Mesenchymal stem cell (in vitro differentiated cells and primary cell): ENCODE results near the gene ZNF730.

Source experiments
- DNase-seq: peaks from one replicate; pipeline ENCODE4 v3.0.0-alpha.2; 2013
- H2AFZ ChIP-seq: one replicate; pipeline ENCODE4 v1.6.1; 2013; ENCODE audit warnings: low read depth, mild to moderate bottlenecking, control low read depth, inconsistent platforms, low read length, moderate library complexity
- H2AK5ac ChIP-seq: 2 replicates; pipeline ENCODE4 v1.6.1; 2013; ENCODE audit warnings: low read length, moderate library complexity, mild to moderate bottlenecking, inconsistent platforms; ENCODE audit not compliant: severe bottlenecking
- H2BK120ac ChIP-seq: one replicate; pipeline ENCODE4 v1.6.1; 2013; ENCODE audit warnings: low read depth, mild to moderate bottlenecking, inconsistent platforms, low read length, moderate library complexity
- H2BK12ac ChIP-seq, 2 experiments: one replicate each; pipeline ENCODE4 v1.6.1; 2013; ENCODE audit warnings: inconsistent platforms in 2 of 2, low read length in 2 of 2, mild to moderate bottlenecking in 2 of 2, moderate library complexity in 2 of 2, control low read depth in 1 of 2
- H2BK15ac ChIP-seq: one replicate; pipeline ENCODE4 v1.6.1; 2013; ENCODE audit warnings: mild to moderate bottlenecking, low read depth, inconsistent platforms; ENCODE audit not compliant: poor library complexity, severe bottlenecking
- H2BK5ac ChIP-seq: 2 replicates; pipeline ENCODE4 v1.6.1; 2013; ENCODE audit warnings: low read depth, mild to moderate bottlenecking, low read length, control low read depth, inconsistent platforms; ENCODE audit not compliant: poor library complexity, severe bottlenecking
- H3K14ac ChIP-seq, 2 experiments: one replicate each; pipeline ENCODE4 v1.6.1; 2013; ENCODE audit warnings: inconsistent platforms in 2 of 2, low read length in 2 of 2, control low read depth in 1 of 2, mild to moderate bottlenecking in 1 of 2, moderate library complexity in 1 of 2
- H3K18ac ChIP-seq, 2 experiments: one replicate each; pipeline ENCODE4 v1.6.1; 2013; ENCODE audit warnings: inconsistent platforms in 2 of 2, low read length in 2 of 2, control low read depth in 1 of 2, low read depth in 1 of 2, mild to moderate bottlenecking in 1 of 2
- H3K23ac ChIP-seq, 2 experiments: one replicate each; pipeline ENCODE4 v1.6.1; 2013; ENCODE audit warnings: inconsistent platforms in 2 of 2, low read length in 2 of 2, mild to moderate bottlenecking in 2 of 2, moderate library complexity in 2 of 2, control low read depth in 1 of 2
- H3K27ac ChIP-seq: 2 replicates; pipeline ENCODE4 v1.5.1; 2013; ENCODE audit warnings: mild to moderate bottlenecking, moderate library complexity, low read length, control low read depth, inconsistent platforms; ENCODE audit not compliant: poor library complexity, severe bottlenecking
- H3K27me3 ChIP-seq, 2 experiments: 2 replicates each; pipeline versions ENCODE4 v1.6.1 to v1.7.0; 2013; ENCODE audit warnings: low read length in 2 of 2, mild to moderate bottlenecking in 2 of 2, moderate library complexity in 2 of 2, control low read depth in 1 of 2, inconsistent platforms in 1 of 2; ENCODE audit not compliant: control insufficient read depth in 1 of 2, insufficient read depth in 1 of 2
- H3K36me3 ChIP-seq, 2 experiments: 2 replicates each; pipeline versions ENCODE4 v1.6.1 to v1.7.0; 2013; ENCODE audit warnings: low read length in 2 of 2, control low read depth in 1 of 2, inconsistent platforms in 1 of 2, low read depth in 1 of 2, mild to moderate bottlenecking in 1 of 2; ENCODE audit not compliant: insufficient read depth in 2 of 2, control insufficient read depth in 1 of 2
- H3K4ac ChIP-seq, 2 experiments: one replicate each; pipeline ENCODE4 v1.6.1; 2013; ENCODE audit warnings: inconsistent platforms in 2 of 2, low read length in 2 of 2, mild to moderate bottlenecking in 2 of 2, moderate library complexity in 2 of 2, control low read depth in 1 of 2, low read depth in 1 of 2
- H3K4me1 ChIP-seq: 2 replicates; pipeline ENCODE4 v1.6.1; 2013; ENCODE audit warnings: low read depth, low read length, control low read depth; ENCODE audit not compliant: control insufficient read depth, insufficient read depth
- H3K4me2 ChIP-seq: 2 replicates; pipeline ENCODE4 v1.6.1; 2013; ENCODE audit warnings: low read length, mild to moderate bottlenecking, inconsistent platforms; ENCODE audit not compliant: poor library complexity, severe bottlenecking
- H3K4me3 ChIP-seq, 2 experiments: 2 replicates each; pipeline versions ENCODE4 v1.5.1 to v1.7.0; 2013; ENCODE audit warnings: low read length in 2 of 2, mild to moderate bottlenecking in 2 of 2, control low read depth in 1 of 2, low read depth in 1 of 2; ENCODE audit not compliant: insufficient read depth in 1 of 2
- H3K79me1 ChIP-seq: replicated peaks from 2 replicates; pipeline ENCODE4 v1.6.1; 2013; ENCODE audit warnings: mild to moderate bottlenecking, control low read depth, low read length, inconsistent platforms; ENCODE audit not compliant: poor library complexity, severe bottlenecking
- H3K9ac ChIP-seq: 2 replicates; pipeline ENCODE4 v1.7.0; 2013; ENCODE audit warnings: mild to moderate bottlenecking, low read length, moderate library complexity
- H3K9me3 ChIP-seq: 2 replicates; pipeline ENCODE4 v1.7.0; 2013; ENCODE audit warnings: mild to moderate bottlenecking, low read length; ENCODE audit not compliant: control insufficient read depth
- H4K8ac ChIP-seq: one replicate; pipeline ENCODE4 v1.6.1; 2013; ENCODE audit warnings: inconsistent platforms, mild to moderate bottlenecking, low read length, moderate library complexity
- H4K91ac ChIP-seq: one replicate; pipeline ENCODE4 v1.6.1; 2013; ENCODE audit warnings: mild to moderate bottlenecking, low read length, inconsistent platforms
- WGBS: methylation state at CpG from one replicate; pipeline ENCODE4 v1.1.7; 2013; ENCODE audit warnings: mixed read lengths; 5-methylcytosine and 5-hydroxymethylcytosine counted together

Gene ZNF730

DNA sequence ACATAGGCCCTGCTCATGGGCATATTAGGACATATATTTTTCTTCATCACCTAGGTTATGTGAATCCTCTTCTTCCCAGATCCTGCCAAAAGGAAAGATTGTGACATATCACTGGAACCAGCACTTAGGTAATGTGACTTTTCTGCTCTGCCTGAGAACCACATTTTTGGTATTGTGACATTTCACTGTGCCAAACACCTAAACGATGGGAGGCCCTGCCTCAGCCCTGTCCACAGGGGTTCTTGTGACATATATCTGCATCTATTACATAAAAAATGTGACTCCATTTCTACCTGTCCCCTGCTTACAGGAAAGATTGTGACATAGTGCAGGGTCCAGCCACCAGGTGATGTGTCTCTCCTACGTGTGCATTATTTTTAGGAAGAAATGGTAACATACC, 18.5 kb upstream of the ZNF730 start:
- no peak overlapping the region for H2AFZ ChIP-seq
- no peak overlapping the region for H2AK5ac ChIP-seq
- H2BK120ac ChIP-seq = no peak overlapping the region
- no peak overlapping the region for H2BK5ac ChIP-seq
- DNase-seq = no peak
- H2BK12ac ChIP-seq = no peak overlapping the region
- no peak overlapping the region for H4K91ac ChIP-seq
- H3K9ac ChIP-seq = no peak overlapping the region
- no peak overlapping the region for H3K23ac ChIP-seq
- no peak overlapping the region for H2BK15ac ChIP-seq
- no peak overlapping the region for H4K8ac ChIP-seq
- H3K27ac ChIP-seq = no peak overlapping the region
- no peak overlapping the region for H3K18ac ChIP-seq
- no peaks in the 10 kb centered on the region for H3K4me1 ChIP-seq
- H3K4me3 ChIP-seq = no peak overlapping the region
- peaks cover 19% of the 10 kb centered on the region for H3K79me1 ChIP-seq
- no peak overlapping the region for H3K4me2 ChIP-seq
- peaks cover 2 to 37% of the 10 kb centered on the region in 2 experiments for H3K36me3 ChIP-seq
- no peak overlapping the region for H3K14ac ChIP-seq
- 100% methylated on average over 2 of the region's 2 CpGs for WGBS
- H3K9me3 ChIP-seq = peaks cover 72% of the 10 kb centered on the region
- H3K27me3 ChIP-seq = no peaks in the 10 kb centered on the region
- no peak overlapping the region for H3K4ac ChIP-seq

DNA sequence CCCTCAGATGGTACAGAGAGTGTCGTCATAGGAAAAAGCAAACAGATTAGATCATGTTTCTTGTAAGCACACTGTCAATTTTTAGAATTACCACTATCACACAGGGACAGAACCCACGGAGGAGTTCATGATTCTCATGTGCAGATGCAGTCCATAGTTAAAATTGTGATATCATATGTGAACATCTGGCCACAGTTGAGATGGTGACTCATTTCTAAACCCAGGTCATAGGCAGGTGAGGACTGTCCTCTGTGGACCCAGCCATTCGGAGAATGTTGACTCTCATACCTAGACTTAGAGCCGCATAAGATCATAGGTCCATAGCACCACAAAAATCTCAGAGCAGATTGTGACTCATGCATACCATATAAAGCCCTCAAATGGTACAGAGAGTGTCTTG, 17.8 kb upstream of the ZNF730 start:
- H2BK12ac ChIP-seq = no peak overlapping the region
- DNase-seq = no peak

DNA sequence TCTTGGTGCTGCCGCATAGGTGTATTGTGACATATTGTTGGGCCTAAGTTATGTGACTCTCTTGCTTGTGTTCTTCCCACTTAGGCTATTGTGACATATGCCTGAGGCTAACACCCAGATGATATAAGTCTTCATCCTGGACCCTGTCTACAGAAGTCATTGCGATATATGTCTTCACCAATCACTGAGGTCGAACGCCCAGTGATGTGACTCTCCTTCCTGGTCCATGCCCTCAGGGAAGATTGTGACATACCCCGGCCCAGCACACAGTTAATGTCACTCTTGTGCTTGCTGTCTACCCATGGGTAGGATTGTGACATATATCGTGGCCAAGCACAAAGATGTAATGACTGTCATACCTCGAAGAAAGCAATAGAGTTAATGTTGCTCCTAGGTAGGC, 16.9 kb upstream of the ZNF730 start:
- 95% methylated on average over 7 of the region's 7 CpGs for WGBS
- H2BK12ac ChIP-seq = no peak overlapping the region

More for the DNA sequence above, 17.8 kb upstream of the ZNF730 start:
- H3K4ac ChIP-seq = no peak overlapping the region
- no peak overlapping the region for H3K27ac ChIP-seq
- H2BK120ac ChIP-seq = no peak overlapping the region
- H3K9ac ChIP-seq = no peak overlapping the region
- no peak overlapping the region for H3K4me3 ChIP-seq
- no peak overlapping the region for H4K8ac ChIP-seq
- peaks cover 68% of the 10 kb centered on the region for H3K9me3 ChIP-seq
- no peak overlapping the region for H3K18ac ChIP-seq
- no peak overlapping the region for H3K4me2 ChIP-seq
- no peak overlapping the region for H4K91ac ChIP-seq
- H3K27me3 ChIP-seq = no peaks in the 10 kb centered on the region
- 95% methylated on average over 3 of the region's 4 CpGs for WGBS
- H2AK5ac ChIP-seq = no peak overlapping the region
- no peak overlapping the region for H2BK5ac ChIP-seq
- no peaks in the 10 kb centered on the region for H3K4me1 ChIP-seq
- peaks cover 2 to 31% of the 10 kb centered on the region in 2 experiments for H3K36me3 ChIP-seq
- no peak overlapping the region for H3K23ac ChIP-seq
- H3K14ac ChIP-seq = no peak overlapping the region
- peaks cover 13% of the 10 kb centered on the region for H3K79me1 ChIP-seq
- H2BK15ac ChIP-seq = no peak overlapping the region
- no peak overlapping the region for H2AFZ ChIP-seq

DNA sequence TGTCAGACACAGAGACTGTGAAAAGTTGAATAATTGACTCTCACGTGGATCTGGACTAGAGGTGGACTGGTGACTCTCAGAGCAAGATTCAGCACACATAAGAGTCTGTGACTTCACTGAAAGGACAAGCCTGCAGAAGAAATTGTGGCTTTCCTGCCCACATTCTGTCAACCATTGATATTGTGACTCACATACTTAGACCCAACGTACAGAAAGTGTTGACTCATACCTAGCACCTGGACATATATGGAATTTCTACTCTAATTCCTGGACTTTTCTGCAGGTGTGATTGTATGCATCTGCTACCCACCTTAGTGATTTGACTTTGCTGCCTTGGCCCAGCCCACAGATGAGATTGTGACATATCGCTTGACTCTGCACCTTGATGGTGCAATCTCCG, 15.6 kb upstream of the ZNF730 start:
- H3K14ac ChIP-seq = no peak overlapping the region
- H2BK12ac ChIP-seq = no peak overlapping the region
- H3K9ac ChIP-seq = no peak overlapping the region
- no peak overlapping the region for H2BK120ac ChIP-seq
- H3K27ac ChIP-seq = no peak overlapping the region
- H4K91ac ChIP-seq = no peak overlapping the region
- H3K4me2 ChIP-seq = no peak overlapping the region
- H2BK15ac ChIP-seq = no peak overlapping the region
- no peaks in the 10 kb centered on the region for H3K4me1 ChIP-seq
- 80% methylated on average over 4 of the region's 4 CpGs for WGBS
- no peak overlapping the region for H3K4me3 ChIP-seq
- DNase-seq = no peak
- H3K18ac ChIP-seq = no peak overlapping the region
- no peak overlapping the region for H4K8ac ChIP-seq
- peaks cover 0 to 21% of the 10 kb centered on the region in 2 experiments for H3K36me3 ChIP-seq
- H2AK5ac ChIP-seq = no peak overlapping the region
- H2BK5ac ChIP-seq = no peak overlapping the region
- no peak overlapping the region for H2AFZ ChIP-seq
- H3K23ac ChIP-seq = no peak overlapping the region
- H3K27me3 ChIP-seq = no peaks in the 10 kb centered on the region
- no peak overlapping the region for H3K4ac ChIP-seq
- peaks cover 2% of the 10 kb centered on the region for H3K79me1 ChIP-seq
- H3K9me3 ChIP-seq = peaks cover 68% of the 10 kb centered on the region

More for the DNA sequence above, 16.9 kb upstream of the ZNF730 start:
- H2BK5ac ChIP-seq = no peak overlapping the region
- no peak overlapping the region for H3K27ac ChIP-seq
- peaks cover 12% of the 10 kb centered on the region for H3K79me1 ChIP-seq
- no peak overlapping the region for H2BK15ac ChIP-seq
- peaks cover 2 to 29% of the 10 kb centered on the region in 2 experiments for H3K36me3 ChIP-seq
- H3K9me3 ChIP-seq = peaks cover 72% of the 10 kb centered on the region
- H3K4me2 ChIP-seq = no peak overlapping the region
- no peak overlapping the region for H4K8ac ChIP-seq
- DNase-seq = no peak
- no peaks in the 10 kb centered on the region for H3K4me1 ChIP-seq
- no peak overlapping the region for H2AFZ ChIP-seq
- H3K14ac ChIP-seq = no peak overlapping the region
- H3K4me3 ChIP-seq = no peak overlapping the region
- no peak overlapping the region for H4K91ac ChIP-seq
- no peaks in the 10 kb centered on the region for H3K27me3 ChIP-seq
- no peak overlapping the region for H3K4ac ChIP-seq
- H3K9ac ChIP-seq = no peak overlapping the region
- H2AK5ac ChIP-seq = no peak overlapping the region
- no peak overlapping the region for H3K23ac ChIP-seq
- no peak overlapping the region for H2BK120ac ChIP-seq
- H3K18ac ChIP-seq = no peak overlapping the region
